Naive thymus-derived CD8-positive, alpha-beta T cell (primary cell): ENCODE measurements around the gene SLC29A2. TPM values are rescaled to one million over a fixed set of nuclear protein-coding genes. Genes with fewer than 3 reads are reported as not detected.
"Not testable (repeated sequence)": the region's sequence is repeated elsewhere in the genome, so short reads cannot be mapped to it uniquely, and the experiment has no call there.

Experiments used
- ATAC-seq, 2 donors: fragments of 150-1000 bp; cut with Tn5 transposase in 1 of 2; sonication (Bioruptor Pico), chemical (Tn5 transposase) in 1 of 2; 1 replicate in 1 of 2; 2 replicates in 1 of 2; pipeline ENCODE4 v1.10.0; 2021; ENCODE audit warnings: mild to moderate bottlenecking in 2 of 2, moderate library complexity in 2 of 2
- POLR2A ChIA-PET: fragments of 350-600 bp; sonication (Branson Sonifier 250); formaldehyde crosslinking; loops from one replicate; lab custom pipeline; 2021; ENCODE audit warnings: antibody characterized with exemption; lab: Charles Lee
- DNase-seq, 10 donors: peaks; one replicate each; pipeline versions ENCODE4 v3.0.0 to v3.0.0-alpha.2; 2020 to 2022
- H3K27ac Mint-ChIP-seq, 10 donors: one replicate each; pipeline ENCODE4 v1.8.0; 2020 to 2022; ENCODE audit warnings: mild to moderate bottlenecking in 10 of 10, mixed read lengths in 10 of 10, moderate library complexity in 4 of 10, inconsistent platforms in 1 of 10
- H3K27me3 Mint-ChIP-seq, 5 donors: one replicate each; pipeline ENCODE4 v1.8.0; 2021 to 2022; ENCODE audit warnings: mixed read lengths in 5 of 5
- H3K36me3 Mint-ChIP-seq, 3 donors: one replicate each; pipeline ENCODE4 v1.8.0; 2020 to 2022; ENCODE audit warnings: mixed read lengths in 3 of 3, mild to moderate bottlenecking in 2 of 3, inconsistent platforms in 1 of 3
- H3K4me1 Mint-ChIP-seq, 4 donors: one replicate each; pipeline ENCODE4 v1.8.0; 2021 to 2022; ENCODE audit warnings: mixed read lengths in 4 of 4
- H3K4me3 Mint-ChIP-seq, 10 donors: one replicate each; pipeline ENCODE4 v1.8.0; 2020 to 2022; ENCODE audit warnings: mild to moderate bottlenecking in 10 of 10, mixed read lengths in 10 of 10, moderate library complexity in 6 of 10, inconsistent platforms in 1 of 10
- H3K9me3 Mint-ChIP-seq, 9 donors: one replicate each; pipeline ENCODE4 v1.8.0; 2020 to 2022; ENCODE audit warnings: mixed read lengths in 9 of 9, mild to moderate bottlenecking in 3 of 9, inconsistent platforms in 1 of 9, moderate library complexity in 1 of 9
- polyA plus RNA-seq, 3 donors: library from polyadenylated mRNA; unstranded; fragments of 300-500 nt; fragmentation: Illumina TruSeq; gene quantifications; one replicate each; pipeline ENCODE4 v1.2.3, GENCODE V29; 2021
- total RNA-seq, 8 experiments: library from RNA in 2 of 8; stranded (reverse) in 2 of 8; gene quantifications; one replicate each; pipeline ENCODE4 v1.2.3 and lab custom pipeline; 2021 to 2026

Gene SLC29A2
- total and polyA plus RNA-seq, 5 experiments from 2014 or later = 1.4 to 13.9 (median 3.9) TPM

- H3K4me3 Mint-ChIP-seq = no peak overlapping the region
- H3K36me3 Mint-ChIP-seq = peaks cover 0 to 2% (median 0%) of the 10 kb centered on the region in 3 donors
- no peaks in the 10 kb centered on the region for H3K27me3 Mint-ChIP-seq
- no peak overlapping the region for H3K27ac Mint-ChIP-seq
- DNase-seq (peak in 1 of 10 donors; percentile 36), ATAC-seq (no peak)
- POLR2A ChIA-PET = interaction anchor here (0.6 to 1.5 kb wide), 3 partner anchors 10 to 50 kb away, joined by 3 to 6 read pairs (median 3); no protein-coding TSS in a partner anchor
- H3K9me3 Mint-ChIP-seq = no peaks in the 10 kb centered on the region
- no peaks in the 10 kb centered on the region for H3K4me1 Mint-ChIP-seq
Measured at GRCh38 chr11:66362481-66363147, 8.9 kb downstream of the SLC29A2 start.

GRCh38 chr11:66361502-66361941 is 10.0 kb downstream of the SLC29A2 start:
- Mint-ChIP-seq H3K27me3 (no peaks in the 10 kb centered on the region), H3K9me3 (no peaks in the 10 kb centered on the region), H3K4me1 (no peaks in the 10 kb centered on the region), H3K36me3 (peaks cover 0 to 2% (median 0%) of the 10 kb centered on the region in 3 donors), H3K27ac (peak overlapping the region in 2 of 10 donors; percentile 40 to 47), H3K4me3 (no peak overlapping the region)
- ATAC-seq = no peak
- POLR2A ChIA-PET = no interaction called here
- DNase-seq = peak in 1 of 10 donors; percentile 53

- DNase-seq = peak in 1 of 10 donors; percentile 15
- H3K36me3 Mint-ChIP-seq = peaks cover 0 to 5% (median 0%) of the 10 kb centered on the region in 3 donors
- H3K27ac Mint-ChIP-seq = peak overlapping the region in 1 of 10 donors; percentile 29
- POLR2A ChIA-PET = no interaction called here
- no peaks in the 10 kb centered on the region for H3K27me3 Mint-ChIP-seq
- no peaks in the 10 kb centered on the region for H3K9me3 Mint-ChIP-seq
- H3K4me1 Mint-ChIP-seq = no peaks in the 10 kb centered on the region
- no peak overlapping the region for H3K4me3 Mint-ChIP-seq
- ATAC-seq = no peak
Measured at GRCh38 chr11:66360406-66361073, 11.0 kb downstream of the SLC29A2 start.

GRCh38 chr11:66359662-66360087 is 11.9 kb downstream of the SLC29A2 start:
- Mint-ChIP-seq H3K4me3 (no peak overlapping the region), H3K36me3 (peaks cover 0 to 6% (median 0%) of the 10 kb centered on the region in 3 donors), H3K9me3 (no peaks in the 10 kb centered on the region), H3K27ac (peak overlapping the region in 1 of 10 donors; percentile 43), H3K4me1 (no peaks in the 10 kb centered on the region), H3K27me3 (no peaks in the 10 kb centered on the region)
- ATAC-seq (no peak), DNase-seq (peak in 1 of 10 donors; percentile 40)
- POLR2A ChIA-PET = no interaction called here

- H3K36me3 Mint-ChIP-seq = peaks cover 0 to 17% (median 3%) of the 10 kb centered on the region in 3 donors
Measured at GRCh38 chr11:66350560-66351235, 20.9 kb downstream of the SLC29A2 start.

GRCh38 chr11:66349084-66349386 is 22.5 kb downstream of the SLC29A2 start:
- Mint-ChIP-seq H3K27me3 (peaks cover 0 to 4% (median 0%) of the 10 kb centered on the region in 5 donors), H3K4me1 (peaks cover 16 to 49% (median 34%) of the 10 kb centered on the region in 4 donors), H3K4me3 (peak overlapping the region in 6 of 10 donors; percentile 60 to 97 (median 94)), H3K9me3 (peaks cover 0 to 5% (median 0%) of the 10 kb centered on the region in 9 donors), H3K27ac (peak overlapping the region in 9 of 10 donors; percentile 32 to 100 (median 79)), H3K36me3 (peaks cover 0 to 10% (median 3%) of the 10 kb centered on the region in 3 donors)
- POLR2A ChIA-PET = interaction anchor here (0.7 to 1.9 kb wide), 3 partner anchors 19 to 35 kb away, joined by 4 to 8 read pairs (median 8); partner anchors contain the start of gene SLC29A2
- DNase-seq (peak in 1 of 10 donors; percentile 45), ATAC-seq (no peak)

More at GRCh38 chr11:66350560-66351235, 20.9 kb downstream of the SLC29A2 start:
- H3K27me3 Mint-ChIP-seq, DNase-seq, H3K4me3 Mint-ChIP-seq, H3K9me3 Mint-ChIP-seq, ATAC-seq: not testable (repeated sequence)
- POLR2A ChIA-PET = interaction anchor here (0.5 to 0.7 kb wide), 2 partner anchors 39 to 389 kb away, joined by 3 read pairs; partner anchors contain the start of gene SART1
- H3K27ac Mint-ChIP-seq = peak overlapping the region in 3 of 10 donors; percentile 15 to 37 (median 18)
- peaks cover 10 to 34% (median 18%) of the 10 kb centered on the region in 4 donors for H3K4me1 Mint-ChIP-seq

- Mint-ChIP-seq H3K4me3 (peak within 1 kb of the TSS; percentile 84 to 97 (median 95)), H3K36me3 (peaks cover 0 to 6% (median 0%) of the 10 kb centered on the region in 3 donors), H3K4me1 (peaks cover 26 to 62% (median 48%) of the 10 kb centered on the region in 4 donors), H3K27me3 (peaks cover 0 to 4% (median 0%) of the 10 kb centered on the region in 5 donors), H3K9me3 (peaks cover 0 to 5% (median 0%) of the 10 kb centered on the region in 9 donors), H3K27ac (peak within 1 kb of the TSS; percentile 91 to 100 (median 98))
- ATAC-seq = peak; percentile 61 to 62
- POLR2A ChIA-PET = interaction anchor here (0.6 to 5.8 kb wide), 10 partner anchors 9 to 1230 kb away, joined by 3 to 82 read pairs (median 6); partner anchors contain the start of genes CD248, RIN1, SLC29A2 and ZNHIT2
- DNase-seq = peak; percentile 58 to 93 (median 86)
Measured at GRCh38 chr11:66347425-66348276, 23.9 kb downstream of the SLC29A2 start, which contains the start of gene B4GAT1. TSS of gene B4GAT1 (minus strand) at chr11:66347629. CDS start at chr11:66347545, 84 bp downstream.

GRCh38 chr11:66346476-66347424 is 24.8 kb downstream of the SLC29A2 start:
- no peak for ATAC-seq
- POLR2A ChIA-PET = interaction anchor here (0.6 to 5.8 kb wide), 10 partner anchors 11 to 1229 kb away, joined by 3 to 82 read pairs (median 4); partner anchors contain the start of genes CD248, RIN1, SLC29A2 and ZNHIT2
- Mint-ChIP-seq H3K4me1 (peaks cover 26 to 63% (median 52%) of the 10 kb centered on the region in 4 donors), H3K9me3 (peaks cover 0 to 5% (median 0%) of the 10 kb centered on the region in 9 donors), H3K4me3 (peak overlapping the region; percentile 63 to 97 (median 94)), H3K27ac (peak overlapping the region; percentile 70 to 100 (median 92)), H3K27me3 (peaks cover 0 to 4% (median 0%) of the 10 kb centered on the region in 5 donors), H3K36me3 (peaks cover 0 to 15% (median 0%) of the 10 kb centered on the region in 3 donors)
- DNase-seq = no peak

- Mint-ChIP-seq H3K36me3 (peaks cover 2 to 23% (median 4%) of the 10 kb centered on the region in 3 donors), H3K4me3 (peak overlapping the region; percentile 93 to 97 (median 95))
- POLR2A ChIA-PET = interaction anchor here (0.8 to 5.8 kb wide), 17 partner anchors 11 to 498 kb away, joined by 3 to 82 read pairs (median 4); partner anchors contain the start of genes CD248, RCE1, RIN1 and SLC29A2
Measured at GRCh38 chr11:66345316-66345649, 26.3 kb downstream of the SLC29A2 start.

More at GRCh38 chr11:66345316-66345649, 26.3 kb downstream of the SLC29A2 start:
- peak overlapping the region; percentile 88 to 99 (median 98) for H3K27ac Mint-ChIP-seq
- H3K9me3 Mint-ChIP-seq = peaks cover 0 to 5% (median 0%) of the 10 kb centered on the region in 9 donors
- peaks cover 29 to 65% (median 53%) of the 10 kb centered on the region in 4 donors for H3K4me1 Mint-ChIP-seq
- ATAC-seq = peak; percentile 16 to 25
- H3K27me3 Mint-ChIP-seq = peaks cover 0 to 4% (median 0%) of the 10 kb centered on the region in 5 donors
- no peak for DNase-seq
